ENCODE data around the gene NUB1. TPM values are rescaled to one million over a fixed set of nuclear protein-coding genes. Genes with fewer than 3 reads are reported as not detected.

NUB1 gene
- total RNA-seq, 4 donors from 2014 or later: 66.4 to 90.8 (median 68.2) TPM

- no peaks in the 10 kb centered on the region for H3K27me3 ChIP-seq
- no peak overlapping the region for H3K27ac ChIP-seq
- no peak overlapping the region for H3K4me3 ChIP-seq
- TF ChIP-seq CTCF (IDR thresholded peaks at IDR 0.05) (peak; percentile 63 to 91 (median 87)), POLR2A (IDR thresholded peaks at IDR 0.05) (peak in 1 of 2 donors; percentile 14)
- H3K36me3 ChIP-seq: no peaks in the 10 kb centered on the region
- peak in 2 of 3 donors; percentile 81 to 89 for DNase-seq
- peaks cover 0 to 14% (median 1%) of the 10 kb centered on the region in 4 donors for H3K9me3 ChIP-seq
- no peaks in the 10 kb centered on the region for H3K4me1 ChIP-seq
Observed at GRCh38 chr7:151315038-151315655, 26.5 kb upstream of the NUB1 start.

- Histone ChIP-seq H3K36me3 (no peaks in the 10 kb centered on the region), H3K27me3 (no peaks in the 10 kb centered on the region), H3K4me1 (no peaks in the 10 kb centered on the region), H3K9me3 (peaks cover 0 to 9% (median 1%) of the 10 kb centered on the region in 4 donors), H3K4me3 (no peak overlapping the region), H3K27ac (no peak overlapping the region)
- TF ChIP-seq POLR2A (IDR thresholded peaks at IDR 0.05): no peak
- TF ChIP-seq CTCF (IDR thresholded peaks at IDR 0.05): no peak
- no peak for DNase-seq
Observed at GRCh38 chr7:151316896-151317295, 24.7 kb upstream of the NUB1 start.

- TF ChIP-seq POLR2A (IDR thresholded peaks at IDR 0.05) (no peak), CTCF (IDR thresholded peaks at IDR 0.05) (no peak)
- Histone ChIP-seq H3K4me3 (no peak overlapping the region), H3K4me1 (no peaks in the 10 kb centered on the region), H3K27me3 (no peaks in the 10 kb centered on the region), H3K27ac (no peak overlapping the region), H3K9me3 (peaks cover 0 to 9% (median 1%) of the 10 kb centered on the region in 4 donors), H3K36me3 (no peaks in the 10 kb centered on the region)
- no peak for DNase-seq
Observed at GRCh38 chr7:151317936-151318335, 23.7 kb upstream of the NUB1 start.

GRCh38 chr7:151319189-151319588 is 22.4 kb upstream of the NUB1 start:
- DNase-seq: no peak
- TF ChIP-seq CTCF (IDR thresholded peaks at IDR 0.05) (no peak), POLR2A (IDR thresholded peaks at IDR 0.05) (no peak)
- no peaks in the 10 kb centered on the region for H3K27me3 ChIP-seq
- H3K4me3 ChIP-seq: no peak overlapping the region
- H3K27ac ChIP-seq: no peak overlapping the region
- H3K9me3 ChIP-seq: peaks cover 0 to 9% (median 1%) of the 10 kb centered on the region in 4 donors
- H3K4me1 ChIP-seq: no peaks in the 10 kb centered on the region
- no peaks in the 10 kb centered on the region for H3K36me3 ChIP-seq

- H3K27ac ChIP-seq: no peak overlapping the region
- peaks cover 0 to 9% (median 1%) of the 10 kb centered on the region in 4 donors for H3K9me3 ChIP-seq
- H3K36me3 ChIP-seq: no peaks in the 10 kb centered on the region
- no peaks in the 10 kb centered on the region for H3K4me1 ChIP-seq
- no peak for DNase-seq
- no peaks in the 10 kb centered on the region for H3K27me3 ChIP-seq
- no peak overlapping the region for H3K4me3 ChIP-seq
- TF ChIP-seq CTCF (IDR thresholded peaks at IDR 0.05): no peak
- TF ChIP-seq POLR2A (IDR thresholded peaks at IDR 0.05): no peak
Observed at GRCh38 chr7:151320263-151320845, 21.3 kb upstream of the NUB1 start.
